HUDEP-2 (cell line): ENCODE results near the gene PHOX2A.

Experiments
- DNase-seq, 76 experiments: peaks; one replicate each; lab custom pipeline; 2025; ENCODE audit not compliant: unreplicated experiment in 76 of 76; lab: John Stamatoyannopoulos, UW

The PHOX2A gene

DNA sequence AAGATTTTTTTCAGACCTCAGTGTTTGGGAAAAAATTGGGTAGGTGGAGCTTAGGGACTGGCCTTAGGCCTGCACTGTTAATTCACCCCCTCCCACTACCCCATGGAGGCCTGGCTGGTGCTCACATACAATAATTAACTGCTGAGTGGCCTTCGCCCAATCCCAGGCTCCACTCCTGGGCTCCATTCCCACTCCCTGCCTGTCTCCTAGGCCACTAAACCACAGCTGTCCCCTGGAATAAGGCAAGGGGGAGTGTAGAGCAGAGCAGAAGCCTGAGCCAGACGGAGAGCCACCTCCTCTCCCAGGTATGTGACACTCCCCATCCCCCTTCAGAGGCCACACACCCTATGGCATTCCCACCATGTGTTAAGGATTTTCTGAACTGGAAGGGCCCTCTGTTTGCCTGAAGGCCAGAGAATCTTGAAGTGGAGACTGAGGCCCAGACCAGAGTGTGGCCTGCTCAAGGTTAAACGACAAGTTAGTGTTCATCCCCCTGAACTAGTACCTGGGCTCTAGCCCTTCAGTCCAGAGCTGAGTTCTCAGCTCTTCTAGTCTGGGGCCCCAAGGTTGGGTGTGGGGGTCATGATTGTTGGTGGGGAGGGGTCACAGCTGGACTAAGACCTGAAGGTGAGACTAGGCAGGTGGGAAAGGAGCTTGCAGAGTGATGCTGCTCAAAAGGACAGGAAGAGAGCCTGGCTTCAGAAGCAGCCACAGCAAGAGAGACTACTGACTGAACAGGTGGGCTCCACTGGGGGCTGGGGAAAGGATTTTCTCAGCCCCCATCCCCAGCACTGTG lies 54.3 kb downstream of the PHOX2A start:
- no peak for DNase-seq
